ENCODE measurements around the gene FPGS. TPM values are rescaled to one million over a fixed set of nuclear protein-coding genes. Genes with fewer than 3 reads are reported as not detected.
A peak's percentile ranks its signal among the peaks of the same experiment; 100 is the strongest.

Gene FPGS
- total and polyA plus RNA-seq, 4 donors = 20.4 to 61.1 (median 42.7) TPM

DNA sequence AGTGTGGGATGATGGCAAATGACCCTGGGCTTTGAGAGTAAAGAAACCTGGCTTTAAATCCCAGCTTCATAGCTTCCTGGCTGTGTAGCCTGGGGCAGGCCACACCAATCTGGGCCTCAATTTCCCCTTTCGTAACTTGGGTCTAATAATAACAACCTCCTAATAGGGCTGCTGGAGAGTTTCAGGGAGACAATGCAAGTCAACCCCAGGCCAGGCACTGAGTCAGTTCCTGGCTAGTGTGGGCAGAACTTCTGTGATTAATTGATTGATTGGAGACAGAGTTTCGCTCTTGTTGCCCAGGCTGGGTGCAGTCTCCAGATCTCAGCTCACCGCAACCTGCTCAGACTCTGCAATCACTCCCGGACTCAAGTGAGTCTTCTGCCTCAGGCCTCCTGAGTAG is 20.9 kb upstream of the FPGS start:
- no peak overlapping the region for H3K27ac ChIP-seq (ENCODE audit: low read depth in 1 of 2, low read length in 2 of 2)
- TF ChIP-seq FOXA1 (IDR thresholded peaks at IDR 0.05) (no peak), FOXA2 (IDR thresholded peaks at IDR 0.05) (no peak), GABPA (IDR thresholded peaks at IDR 0.05 in 1 of 2, conservative IDR thresholded peaks at IDR 0.05 in 1 of 2) (no peak), JUND (IDR thresholded peaks at IDR 0.05) (no peak), HNF4A (conservative IDR thresholded peaks at IDR 0.05) (no peak)
- TF ChIP-seq, protein P1, sequence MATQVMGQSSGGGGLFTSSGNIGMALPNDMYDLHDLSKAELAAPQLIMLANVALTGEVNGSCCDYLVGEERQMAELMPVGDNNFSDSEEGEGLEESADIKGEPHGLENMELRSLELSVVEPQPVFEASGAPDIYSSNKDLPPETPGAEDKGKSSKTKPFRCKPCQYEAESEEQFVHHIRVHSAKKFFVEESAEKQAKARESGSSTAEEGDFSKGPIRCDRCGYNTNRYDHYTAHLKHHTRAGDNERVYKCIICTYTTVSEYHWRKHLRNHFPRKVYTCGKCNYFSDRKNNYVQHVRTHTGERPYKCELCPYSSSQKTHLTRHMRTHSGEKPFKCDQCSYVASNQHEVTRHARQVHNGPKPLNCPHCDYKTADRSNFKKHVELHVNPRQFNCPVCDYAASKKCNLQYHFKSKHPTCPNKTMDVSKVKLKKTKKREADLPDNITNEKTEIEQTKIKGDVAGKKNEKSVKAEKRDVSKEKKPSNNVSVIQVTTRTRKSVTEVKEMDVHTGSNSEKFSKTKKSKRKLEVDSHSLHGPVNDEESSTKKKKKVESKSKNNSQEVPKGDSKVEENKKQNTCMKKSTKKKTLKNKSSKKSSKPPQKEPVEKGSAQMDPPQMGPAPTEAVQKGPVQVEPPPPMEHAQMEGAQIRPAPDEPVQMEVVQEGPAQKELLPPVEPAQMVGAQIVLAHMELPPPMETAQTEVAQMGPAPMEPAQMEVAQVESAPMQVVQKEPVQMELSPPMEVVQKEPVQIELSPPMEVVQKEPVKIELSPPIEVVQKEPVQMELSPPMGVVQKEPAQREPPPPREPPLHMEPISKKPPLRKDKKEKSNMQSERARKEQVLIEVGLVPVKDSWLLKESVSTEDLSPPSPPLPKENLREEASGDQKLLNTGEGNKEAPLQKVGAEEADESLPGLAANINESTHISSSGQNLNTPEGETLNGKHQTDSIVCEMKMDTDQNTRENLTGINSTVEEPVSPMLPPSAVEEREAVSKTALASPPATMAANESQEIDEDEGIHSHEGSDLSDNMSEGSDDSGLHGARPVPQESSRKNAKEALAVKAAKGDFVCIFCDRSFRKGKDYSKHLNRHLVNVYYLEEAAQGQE (IDR thresholded peaks at IDR 0.05) = no peak
- WGBS = 94% methylated on average over 4 of the region's 4 CpGs
- no peaks in the 10 kb centered on the region for H3K36me3 ChIP-seq (ENCODE audit: control insufficient read depth in 4 of 4, insufficient read depth in 3 of 4, low read depth in 1 of 4, low read length in 3 of 4)
- H3K27me3 ChIP-seq (ENCODE audit: control insufficient read depth in 4 of 4, insufficient read depth in 4 of 4, low read length in 3 of 4) = no peaks in the 10 kb centered on the region
- H3K4me3 ChIP-seq (ENCODE audit: low read depth in 1 of 3, low read length in 3 of 3) = no peak overlapping the region
- H3K4me1 ChIP-seq (ENCODE audit: control insufficient read depth in 4 of 4, insufficient read depth in 4 of 4, low read length in 3 of 4) = peaks cover 0 to 16% (median 5%) of the 10 kb centered on the region in 4 donors
- H3K9ac ChIP-seq (ENCODE audit: low read depth in 1 of 2, low read length in 2 of 2) = no peak overlapping the region
- no peaks in the 10 kb centered on the region for H3K9me3 ChIP-seq (ENCODE audit: control insufficient read depth in 4 of 4, low read length in 3 of 4)
- DNase-seq (ENCODE audit: low spot score) = no peak

- no peak for DNase-seq (ENCODE audit: low spot score)
- TF ChIP-seq ATF3 (IDR thresholded peaks at IDR 0.05) (no peak), RAD21 (IDR thresholded peaks at IDR 0.05) (peak in 1 of 2 donors; percentile 5)
- Histone ChIP-seq H3K9me3 (ENCODE audit: control insufficient read depth in 4 of 4, low read length in 3 of 4) (no peaks in the 10 kb centered on the region), H3K4me3 (ENCODE audit: low read depth in 1 of 3, low read length in 3 of 3) (no peak overlapping the region), H3K27ac (ENCODE audit: low read depth in 1 of 2, low read length in 2 of 2) (peak overlapping the region; percentile 71 to 90), H3K4me1 (ENCODE audit: control insufficient read depth in 4 of 4, insufficient read depth in 4 of 4, low read length in 3 of 4) (peaks cover 3 to 31% (median 21%) of the 10 kb centered on the region in 4 donors), H3K9ac (ENCODE audit: low read depth in 1 of 2, low read length in 2 of 2) (no peak overlapping the region), H3K36me3 (ENCODE audit: control insufficient read depth in 4 of 4, insufficient read depth in 3 of 4, low read depth in 1 of 4, low read length in 3 of 4) (peaks cover 5 to 14% (median 12%) of the 10 kb centered on the region in 4 donors), H3K27me3 (ENCODE audit: control insufficient read depth in 4 of 4, insufficient read depth in 4 of 4, low read length in 3 of 4) (no peaks in the 10 kb centered on the region)
- WGBS = 61% methylated on average over 20 of the region's 20 CpGs
Observed at GRCh38 chr9:127783111-127784008, 19.3 kb upstream of the FPGS start.

GRCh38 chr9:127785023-127785932 is 17.4 kb upstream of the FPGS start:
- H3K4me1 ChIP-seq (ENCODE audit: control insufficient read depth in 4 of 4, insufficient read depth in 4 of 4, low read length in 3 of 4) = peaks cover 10 to 50% (median 37%) of the 10 kb centered on the region in 4 donors
- peak overlapping the region in 1 of 2 donors; percentile 8 for H3K9ac ChIP-seq (ENCODE audit: low read depth in 1 of 2, low read length in 2 of 2)
- DNase-seq (ENCODE audit: low spot score) = peak; percentile 89
- H3K4me3 ChIP-seq (ENCODE audit: low read depth in 1 of 3, low read length in 3 of 3) = peak overlapping the region; percentile 28 to 89 (median 47)
- under 1% methylated on average over 120 of the region's 123 CpGs for WGBS
- peaks cover 8 to 21% (median 19%) of the 10 kb centered on the region in 4 donors for H3K36me3 ChIP-seq (ENCODE audit: control insufficient read depth in 4 of 4, insufficient read depth in 3 of 4, low read depth in 1 of 4, low read length in 3 of 4)
- H3K27ac ChIP-seq (ENCODE audit: low read depth in 1 of 2, low read length in 2 of 2) = peak overlapping the region; percentile 88 to 90
- no peaks in the 10 kb centered on the region for H3K9me3 ChIP-seq (ENCODE audit: control insufficient read depth in 4 of 4, low read length in 3 of 4)
- no peaks in the 10 kb centered on the region for H3K27me3 ChIP-seq (ENCODE audit: control insufficient read depth in 4 of 4, insufficient read depth in 4 of 4, low read length in 3 of 4)
- TF ChIP-seq, protein P1 (IDR thresholded peaks at IDR 0.05) = no peak
- TF ChIP-seq, protein P2, sequence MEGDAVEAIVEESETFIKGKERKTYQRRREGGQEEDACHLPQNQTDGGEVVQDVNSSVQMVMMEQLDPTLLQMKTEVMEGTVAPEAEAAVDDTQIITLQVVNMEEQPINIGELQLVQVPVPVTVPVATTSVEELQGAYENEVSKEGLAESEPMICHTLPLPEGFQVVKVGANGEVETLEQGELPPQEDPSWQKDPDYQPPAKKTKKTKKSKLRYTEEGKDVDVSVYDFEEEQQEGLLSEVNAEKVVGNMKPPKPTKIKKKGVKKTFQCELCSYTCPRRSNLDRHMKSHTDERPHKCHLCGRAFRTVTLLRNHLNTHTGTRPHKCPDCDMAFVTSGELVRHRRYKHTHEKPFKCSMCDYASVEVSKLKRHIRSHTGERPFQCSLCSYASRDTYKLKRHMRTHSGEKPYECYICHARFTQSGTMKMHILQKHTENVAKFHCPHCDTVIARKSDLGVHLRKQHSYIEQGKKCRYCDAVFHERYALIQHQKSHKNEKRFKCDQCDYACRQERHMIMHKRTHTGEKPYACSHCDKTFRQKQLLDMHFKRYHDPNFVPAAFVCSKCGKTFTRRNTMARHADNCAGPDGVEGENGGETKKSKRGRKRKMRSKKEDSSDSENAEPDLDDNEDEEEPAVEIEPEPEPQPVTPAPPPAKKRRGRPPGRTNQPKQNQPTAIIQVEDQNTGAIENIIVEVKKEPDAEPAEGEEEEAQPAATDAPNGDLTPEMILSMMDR (IDR thresholded peaks at IDR 0.05; ENCODE audit: low read depth, low read length, missing input control) = peak; percentile 63
- TF ChIP-seq RAD21 (IDR thresholded peaks at IDR 0.05) = peak; percentile 76 to 87
- no peak for TF ChIP-seq YY1 (IDR thresholded peaks at IDR 0.05)
- TF ChIP-seq, protein P3, sequence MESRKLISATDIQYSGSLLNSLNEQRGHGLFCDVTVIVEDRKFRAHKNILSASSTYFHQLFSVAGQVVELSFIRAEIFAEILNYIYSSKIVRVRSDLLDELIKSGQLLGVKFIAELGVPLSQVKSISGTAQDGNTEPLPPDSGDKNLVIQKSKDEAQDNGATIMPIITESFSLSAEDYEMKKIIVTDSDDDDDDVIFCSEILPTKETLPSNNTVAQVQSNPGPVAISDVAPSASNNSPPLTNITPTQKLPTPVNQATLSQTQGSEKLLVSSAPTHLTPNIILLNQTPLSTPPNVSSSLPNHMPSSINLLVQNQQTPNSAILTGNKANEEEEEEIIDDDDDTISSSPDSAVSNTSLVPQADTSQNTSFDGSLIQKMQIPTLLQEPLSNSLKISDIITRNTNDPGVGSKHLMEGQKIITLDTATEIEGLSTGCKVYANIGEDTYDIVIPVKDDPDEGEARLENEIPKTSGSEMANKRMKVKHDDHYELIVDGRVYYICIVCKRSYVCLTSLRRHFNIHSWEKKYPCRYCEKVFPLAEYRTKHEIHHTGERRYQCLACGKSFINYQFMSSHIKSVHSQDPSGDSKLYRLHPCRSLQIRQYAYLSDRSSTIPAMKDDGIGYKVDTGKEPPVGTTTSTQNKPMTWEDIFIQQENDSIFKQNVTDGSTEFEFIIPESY (IDR thresholded peaks at IDR 0.05) = no peak
- peak; percentile 2 for TF ChIP-seq FOXA2 (IDR thresholded peaks at IDR 0.05)
- no peak for TF ChIP-seq FOXA1 (IDR thresholded peaks at IDR 0.05)

Measured in liver (tissue), 9 donors.